ENCODE measurements around the gene E2F1.
"Not testable (repeated sequence)": the region's sequence is repeated elsewhere in the genome, so short reads cannot be mapped to it uniquely, and the experiment has no call there.

The E2F1 gene

DNA sequence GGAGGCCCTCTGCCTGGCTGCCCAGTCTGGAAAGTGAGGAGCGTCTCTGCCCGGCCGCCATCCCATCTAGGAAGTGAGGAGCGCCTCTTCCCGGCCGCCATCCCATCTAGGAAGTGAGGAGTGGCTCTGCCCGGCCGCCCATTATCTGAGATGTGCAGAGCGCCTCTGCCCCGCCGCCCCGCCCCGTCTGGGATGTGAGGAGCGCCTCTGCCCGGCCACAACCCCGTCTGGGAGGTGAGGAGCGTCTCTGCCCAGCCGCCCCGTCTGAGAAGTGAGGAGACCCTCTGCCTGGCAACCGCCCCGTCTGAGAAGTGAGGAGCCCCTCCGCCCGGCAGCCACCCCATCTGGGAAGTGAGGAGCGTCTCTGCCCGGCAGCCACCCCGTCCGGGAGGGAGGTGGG, 12.8 kb upstream of the E2F1 start:
- H3K27me3 ChIP-seq (ENCODE audit: control insufficient read depth in 1 of 2, insufficient read depth in 2 of 2, low read length in 2 of 2); H3K36me3 ChIP-seq (ENCODE audit: control insufficient read depth in 1 of 2, insufficient read depth in 2 of 2, low read length in 2 of 2); H3K4me3 ChIP-seq (ENCODE audit: low read depth in 1 of 2, low read length in 2 of 2); H3K9me3 ChIP-seq (ENCODE audit: control insufficient read depth in 1 of 2, low read length in 2 of 2); H3K27ac ChIP-seq (ENCODE audit: low read depth, low read length); H3K4me1 ChIP-seq (ENCODE audit: control insufficient read depth in 1 of 2, insufficient read depth in 2 of 2, low read length in 2 of 2); H3K9ac ChIP-seq (ENCODE audit: low read depth in 1 of 2, low read length in 2 of 2): not testable (repeated sequence)

DNA sequence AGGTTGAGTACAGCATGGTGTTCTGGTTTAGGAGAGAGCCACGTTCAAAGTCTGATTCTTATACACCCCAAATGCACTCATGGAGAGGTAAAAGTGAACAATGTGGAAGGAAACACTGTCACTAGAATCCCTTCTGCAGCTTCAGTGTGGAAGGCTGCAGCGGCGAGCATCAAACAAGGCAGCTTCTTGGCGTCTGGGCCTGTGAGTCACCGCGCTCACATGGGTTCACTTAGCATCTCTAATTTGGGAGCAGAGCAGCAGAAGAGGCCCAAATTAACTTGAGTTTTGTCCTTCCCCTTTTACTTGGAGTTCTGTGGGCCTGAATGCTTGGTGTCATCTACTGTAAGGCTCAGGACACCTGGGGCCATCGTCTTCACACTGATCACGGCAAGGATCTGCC, 10.9 kb upstream of the E2F1 start:
- no peak overlapping the region for H3K27ac ChIP-seq (ENCODE audit: low read depth, low read length)
- H3K9me3 ChIP-seq (ENCODE audit: control insufficient read depth in 1 of 2, low read length in 2 of 2) = no peaks in the 10 kb centered on the region
- no peaks in the 10 kb centered on the region for H3K27me3 ChIP-seq (ENCODE audit: control insufficient read depth in 1 of 2, insufficient read depth in 2 of 2, low read length in 2 of 2)
- H3K4me1 ChIP-seq (ENCODE audit: control insufficient read depth in 1 of 2, insufficient read depth in 2 of 2, low read length in 2 of 2) = no peaks in the 10 kb centered on the region
- H3K4me3 ChIP-seq (ENCODE audit: low read depth in 1 of 2, low read length in 2 of 2) = no peak overlapping the region
- H3K9ac ChIP-seq (ENCODE audit: low read depth in 1 of 2, low read length in 2 of 2) = no peak overlapping the region
- no peaks in the 10 kb centered on the region for H3K36me3 ChIP-seq (ENCODE audit: control insufficient read depth in 1 of 2, insufficient read depth in 2 of 2, low read length in 2 of 2)

DNA sequence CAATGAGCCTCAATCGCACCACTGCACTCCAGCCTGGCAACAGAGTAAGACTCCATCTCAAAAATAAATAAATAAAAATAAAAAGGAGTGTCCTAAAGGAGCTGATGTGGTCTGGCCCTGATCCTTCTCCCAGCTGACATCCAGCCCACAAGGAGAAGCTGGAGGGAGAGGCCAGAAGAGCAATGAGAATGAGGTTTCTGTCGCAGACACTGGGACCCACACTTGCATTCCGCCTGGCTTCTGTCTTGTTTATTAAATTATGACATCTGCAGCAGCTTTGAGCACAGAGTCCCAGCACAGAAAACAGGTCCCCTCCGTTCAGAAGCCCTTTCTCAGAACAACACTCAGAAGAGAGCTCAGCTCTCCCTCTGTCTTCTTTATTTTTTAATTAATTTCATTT, 10.3 kb upstream of the E2F1 start:
- no peak overlapping the region for H3K9ac ChIP-seq (ENCODE audit: low read depth in 1 of 2, low read length in 2 of 2)
- no peak overlapping the region for H3K27ac ChIP-seq (ENCODE audit: low read depth, low read length)
- H3K4me3 ChIP-seq (ENCODE audit: low read depth in 1 of 2, low read length in 2 of 2) = no peak overlapping the region
- no peaks in the 10 kb centered on the region for H3K9me3 ChIP-seq (ENCODE audit: control insufficient read depth in 1 of 2, low read length in 2 of 2)
- no peaks in the 10 kb centered on the region for H3K27me3 ChIP-seq (ENCODE audit: control insufficient read depth in 1 of 2, insufficient read depth in 2 of 2, low read length in 2 of 2)
- H3K4me1 ChIP-seq (ENCODE audit: control insufficient read depth in 1 of 2, insufficient read depth in 2 of 2, low read length in 2 of 2) = no peaks in the 10 kb centered on the region
- no peaks in the 10 kb centered on the region for H3K36me3 ChIP-seq (ENCODE audit: control insufficient read depth in 1 of 2, insufficient read depth in 2 of 2, low read length in 2 of 2)

DNA sequence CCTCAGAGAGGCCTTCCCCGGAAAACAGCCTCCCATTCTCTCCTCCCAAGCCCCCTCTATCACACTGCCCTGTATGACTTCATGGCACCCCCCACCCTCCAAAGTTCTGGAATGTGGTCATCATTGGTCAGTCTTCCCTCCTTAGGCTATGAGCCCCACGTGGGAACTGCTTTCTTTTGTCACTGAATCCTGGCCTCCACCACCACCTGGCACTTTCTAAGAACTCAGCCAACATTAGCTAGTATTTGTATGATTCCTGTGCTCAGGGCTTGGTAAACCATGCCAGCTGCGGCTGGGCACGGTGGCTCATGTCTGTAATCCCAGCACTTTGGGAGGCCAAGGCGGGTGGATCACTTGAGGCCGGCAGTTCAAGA, 8.4 kb upstream of the E2F1 start:
- Histone ChIP-seq H3K9ac (ENCODE audit: low read depth in 1 of 2, low read length in 2 of 2) (no peak overlapping the region), H3K27me3 (ENCODE audit: control insufficient read depth in 1 of 2, insufficient read depth in 2 of 2, low read length in 2 of 2) (no peaks in the 10 kb centered on the region), H3K4me1 (ENCODE audit: control insufficient read depth in 1 of 2, insufficient read depth in 2 of 2, low read length in 2 of 2) (no peaks in the 10 kb centered on the region), H3K27ac (ENCODE audit: low read depth, low read length) (no peak overlapping the region), H3K36me3 (ENCODE audit: control insufficient read depth in 1 of 2, insufficient read depth in 2 of 2, low read length in 2 of 2) (no peaks in the 10 kb centered on the region), H3K4me3 (ENCODE audit: low read depth in 1 of 2, low read length in 2 of 2) (no peak overlapping the region), H3K9me3 (ENCODE audit: control insufficient read depth in 1 of 2, low read length in 2 of 2) (no peaks in the 10 kb centered on the region)

DNA sequence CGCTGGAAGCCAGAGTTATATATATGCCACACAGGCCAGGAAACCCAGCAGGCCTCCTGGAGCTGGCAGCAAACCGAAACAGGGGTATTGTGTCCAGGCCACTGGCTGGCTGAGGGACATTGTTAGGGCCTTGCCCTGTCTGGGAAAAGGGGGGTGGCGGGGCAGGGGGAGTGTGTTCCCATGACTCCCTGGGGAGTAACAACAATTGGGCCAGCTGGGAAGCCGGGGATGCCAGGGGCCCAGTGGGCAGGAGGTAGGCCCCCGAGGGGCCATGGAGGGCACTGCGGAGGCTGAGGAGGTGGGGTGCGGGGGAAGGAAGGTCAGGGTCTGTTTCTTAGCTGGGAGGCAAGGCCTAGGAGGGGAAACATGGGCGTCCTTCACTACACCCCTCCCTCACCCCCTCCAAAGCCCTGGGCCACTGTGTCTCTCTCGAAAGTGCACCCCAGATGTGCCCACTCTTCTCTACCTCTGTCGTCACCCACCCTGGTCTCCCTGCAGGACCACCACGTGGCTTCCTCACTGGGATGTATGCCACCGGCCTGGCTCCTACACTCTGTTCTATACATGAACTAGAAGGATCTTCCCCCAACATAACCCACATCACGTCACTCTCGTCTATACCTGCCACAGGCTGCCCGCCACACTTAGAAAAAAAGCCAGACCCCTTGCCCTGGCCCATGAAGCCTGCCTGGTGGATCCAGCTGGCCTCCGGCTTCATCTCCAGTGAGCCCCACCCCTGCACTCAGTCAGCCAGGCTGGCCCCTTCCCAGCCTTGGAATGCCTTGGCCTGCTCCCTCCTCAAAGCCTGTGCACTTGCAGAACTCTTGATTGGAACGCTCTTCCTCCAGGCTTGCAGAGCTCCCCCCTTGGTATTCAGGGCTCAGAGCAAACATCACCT, 7.8 kb upstream of the E2F1 start:
- H3K36me3 ChIP-seq (ENCODE audit: control insufficient read depth in 1 of 2, insufficient read depth in 2 of 2, low read length in 2 of 2) = no peaks in the 10 kb centered on the region
- no peaks in the 10 kb centered on the region for H3K4me1 ChIP-seq (ENCODE audit: control insufficient read depth in 1 of 2, insufficient read depth in 2 of 2, low read length in 2 of 2)
- H3K4me3 ChIP-seq (ENCODE audit: low read depth in 1 of 2, low read length in 2 of 2) = no peak overlapping the region
- no peaks in the 10 kb centered on the region for H3K9me3 ChIP-seq (ENCODE audit: control insufficient read depth in 1 of 2, low read length in 2 of 2)
- no peak overlapping the region for H3K9ac ChIP-seq (ENCODE audit: low read depth in 1 of 2, low read length in 2 of 2)
- H3K27me3 ChIP-seq (ENCODE audit: control insufficient read depth in 1 of 2, insufficient read depth in 2 of 2, low read length in 2 of 2) = no peaks in the 10 kb centered on the region
- H3K27ac ChIP-seq (ENCODE audit: low read depth, low read length) = no peak overlapping the region

DNA sequence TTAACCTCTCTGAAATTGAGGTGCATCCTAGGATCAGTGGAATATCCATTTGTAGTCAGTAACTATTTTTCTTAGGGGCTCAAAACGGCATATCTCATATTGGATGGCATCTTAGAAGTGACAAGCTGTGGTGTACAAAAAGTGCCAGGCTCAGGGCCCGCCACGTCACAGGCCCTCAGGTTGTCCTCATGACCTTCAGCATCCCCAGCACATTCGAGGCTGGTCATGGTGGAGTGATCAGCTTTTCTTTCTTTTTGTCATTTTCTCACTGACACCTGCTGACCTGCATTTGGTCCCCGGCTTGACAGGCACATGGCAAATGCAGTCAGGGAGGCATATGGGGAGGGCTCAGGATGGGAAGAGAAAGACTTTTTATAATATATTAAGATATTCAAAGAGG, 7.1 kb upstream of the E2F1 start:
- Histone ChIP-seq H3K27me3 (ENCODE audit: control insufficient read depth in 1 of 2, insufficient read depth in 2 of 2, low read length in 2 of 2) (no peaks in the 10 kb centered on the region), H3K36me3 (ENCODE audit: control insufficient read depth in 1 of 2, insufficient read depth in 2 of 2, low read length in 2 of 2) (no peaks in the 10 kb centered on the region), H3K27ac (ENCODE audit: low read depth, low read length) (no peak overlapping the region), H3K9ac (ENCODE audit: low read depth in 1 of 2, low read length in 2 of 2) (no peak overlapping the region), H3K4me3 (ENCODE audit: low read depth in 1 of 2, low read length in 2 of 2) (no peak overlapping the region), H3K4me1 (ENCODE audit: control insufficient read depth in 1 of 2, insufficient read depth in 2 of 2, low read length in 2 of 2) (no peaks in the 10 kb centered on the region), H3K9me3 (ENCODE audit: control insufficient read depth in 1 of 2, low read length in 2 of 2) (no peaks in the 10 kb centered on the region)

DNA sequence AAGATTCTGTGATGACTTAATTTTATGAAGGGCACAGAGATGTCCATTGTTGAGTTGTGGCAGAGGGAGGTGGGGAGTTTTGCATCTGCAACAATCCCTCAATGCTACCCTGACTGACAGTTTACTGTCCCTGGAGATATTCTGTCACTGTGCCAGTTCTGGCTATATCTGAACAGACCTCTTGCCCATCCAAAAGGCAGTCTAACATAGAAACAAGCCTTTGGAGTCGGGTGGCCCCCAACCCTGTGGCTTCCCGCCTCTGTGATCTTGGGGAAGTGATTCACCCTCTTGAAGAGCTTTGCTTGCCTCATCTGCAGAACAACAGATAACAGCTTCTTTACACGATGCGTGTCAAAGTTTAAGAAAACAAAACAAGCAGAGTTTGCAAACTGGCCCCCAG, 3.8 kb upstream of the E2F1 start:
- Histone ChIP-seq H3K36me3 (ENCODE audit: control insufficient read depth in 1 of 2, insufficient read depth in 2 of 2, low read length in 2 of 2) (no peaks in the 10 kb centered on the region), H3K4me3 (ENCODE audit: low read depth in 1 of 2, low read length in 2 of 2) (no peak overlapping the region), H3K27ac (ENCODE audit: low read depth, low read length) (no peak overlapping the region), H3K4me1 (ENCODE audit: control insufficient read depth in 1 of 2, insufficient read depth in 2 of 2, low read length in 2 of 2) (peaks cover 9 to 12% of the 10 kb centered on the region in 2 donors), H3K9ac (ENCODE audit: low read depth in 1 of 2, low read length in 2 of 2) (no peak overlapping the region), H3K9me3 (ENCODE audit: control insufficient read depth in 1 of 2, low read length in 2 of 2) (no peaks in the 10 kb centered on the region), H3K27me3 (ENCODE audit: control insufficient read depth in 1 of 2, insufficient read depth in 2 of 2, low read length in 2 of 2) (no peaks in the 10 kb centered on the region)

DNA sequence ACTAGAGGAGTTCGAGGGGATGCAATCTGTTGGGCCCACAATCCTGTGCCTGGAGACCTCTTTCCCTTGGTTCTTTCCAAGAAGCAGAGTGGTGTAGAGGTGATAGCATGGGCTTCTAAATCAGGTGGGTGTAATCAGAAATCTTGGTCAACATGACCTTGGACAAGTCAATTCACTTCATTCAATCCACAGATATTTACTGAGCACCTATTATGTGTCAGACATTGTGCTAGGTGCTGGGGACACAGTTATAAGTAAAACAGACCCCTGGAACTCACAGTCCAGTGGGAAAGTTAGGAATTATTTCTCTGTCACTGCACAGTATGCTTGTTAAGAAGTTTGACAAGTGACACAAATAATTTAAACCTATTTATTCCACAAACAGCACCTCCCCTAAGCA, 3.3 kb upstream of the E2F1 start:
- Histone ChIP-seq H3K9ac (ENCODE audit: low read depth in 1 of 2, low read length in 2 of 2) (no peak overlapping the region), H3K27me3 (ENCODE audit: control insufficient read depth in 1 of 2, insufficient read depth in 2 of 2, low read length in 2 of 2) (no peaks in the 10 kb centered on the region), H3K9me3 (ENCODE audit: control insufficient read depth in 1 of 2, low read length in 2 of 2) (no peaks in the 10 kb centered on the region), H3K27ac (ENCODE audit: low read depth, low read length) (no peak overlapping the region), H3K4me3 (ENCODE audit: low read depth in 1 of 2, low read length in 2 of 2) (no peak overlapping the region), H3K4me1 (ENCODE audit: control insufficient read depth in 1 of 2, insufficient read depth in 2 of 2, low read length in 2 of 2) (peaks cover 14 to 17% of the 10 kb centered on the region in 2 donors), H3K36me3 (ENCODE audit: control insufficient read depth in 1 of 2, insufficient read depth in 2 of 2, low read length in 2 of 2) (no peaks in the 10 kb centered on the region)

DNA sequence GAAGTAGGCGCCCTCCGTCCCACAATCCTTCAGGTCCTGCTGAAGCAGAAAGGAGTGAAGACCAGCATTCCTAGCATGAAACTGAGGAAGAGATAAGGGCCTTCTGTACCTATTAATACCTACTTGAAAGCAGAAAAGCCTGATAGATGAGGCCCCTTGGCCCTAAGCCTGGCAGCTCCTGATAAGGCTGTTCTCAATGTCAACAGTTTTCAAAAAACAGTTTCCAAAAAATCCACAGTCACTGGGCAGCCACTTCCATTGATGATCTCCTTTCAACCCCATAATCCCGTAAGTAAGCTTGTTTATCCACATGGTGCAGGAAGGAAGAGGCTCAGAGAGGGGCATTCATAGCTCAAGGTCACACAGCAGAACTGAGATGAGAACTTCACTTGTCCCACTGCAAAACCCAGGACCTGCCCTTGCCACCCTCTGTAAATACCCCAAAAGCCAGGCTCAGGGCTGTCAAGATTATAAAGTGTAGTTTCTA, 2.8 kb upstream of the E2F1 start:
- Histone ChIP-seq H3K4me3 (ENCODE audit: low read depth in 1 of 2, low read length in 2 of 2) (no peak overlapping the region), H3K36me3 (ENCODE audit: control insufficient read depth in 1 of 2, insufficient read depth in 2 of 2, low read length in 2 of 2) (no peaks in the 10 kb centered on the region), H3K9me3 (ENCODE audit: control insufficient read depth in 1 of 2, low read length in 2 of 2) (no peaks in the 10 kb centered on the region), H3K4me1 (ENCODE audit: control insufficient read depth in 1 of 2, insufficient read depth in 2 of 2, low read length in 2 of 2) (peaks cover 17 to 19% of the 10 kb centered on the region in 2 donors), H3K27ac (ENCODE audit: low read depth, low read length) (no peak overlapping the region), H3K27me3 (ENCODE audit: control insufficient read depth in 1 of 2, insufficient read depth in 2 of 2, low read length in 2 of 2) (no peaks in the 10 kb centered on the region), H3K9ac (ENCODE audit: low read depth in 1 of 2, low read length in 2 of 2) (no peak overlapping the region)

DNA sequence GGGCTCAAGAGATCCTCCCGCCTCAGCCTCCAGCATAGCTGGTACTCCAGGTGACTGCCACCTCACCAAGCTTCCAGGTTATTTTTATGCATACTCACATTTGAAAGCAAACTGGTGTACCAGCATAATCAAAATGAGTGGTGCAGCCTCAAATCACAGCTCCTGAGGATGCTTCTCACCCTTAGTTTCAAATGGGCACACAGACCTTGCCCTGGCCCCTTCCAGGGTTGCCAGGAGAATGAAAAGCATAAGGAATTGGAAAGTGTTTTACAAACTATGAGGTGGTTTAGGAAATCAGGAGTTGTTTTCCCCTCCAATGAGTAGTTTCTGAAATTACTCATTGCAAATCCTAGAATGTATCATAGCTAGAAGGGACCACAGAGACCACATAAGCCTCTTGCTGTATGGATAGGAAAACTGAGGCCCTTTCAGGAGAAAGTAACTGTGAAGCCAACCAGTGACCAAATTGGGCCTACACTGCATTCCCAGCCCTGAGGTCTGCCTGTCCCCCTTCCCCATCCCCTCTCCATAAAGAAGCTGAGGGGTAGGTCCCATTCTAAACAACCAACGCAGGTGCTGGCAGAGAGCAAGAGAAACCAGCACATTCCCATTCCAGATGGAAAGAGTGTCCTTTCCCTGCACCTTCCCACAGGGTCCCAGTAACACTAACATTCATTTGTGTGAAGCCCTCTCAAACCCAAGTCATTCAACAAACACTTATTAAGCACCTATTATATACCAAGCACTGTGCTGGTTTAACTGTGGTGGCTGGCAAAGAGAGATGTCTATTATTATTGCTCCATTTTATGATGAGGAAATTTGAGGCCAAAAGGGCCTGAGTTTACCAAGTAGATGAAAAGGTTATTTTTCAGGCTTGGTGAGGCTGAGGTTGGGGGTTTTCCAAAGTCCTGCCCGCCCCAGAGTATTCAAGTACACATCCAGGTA, 2.1 kb upstream of the E2F1 start:
- no peaks in the 10 kb centered on the region for H3K36me3 ChIP-seq (ENCODE audit: control insufficient read depth in 1 of 2, insufficient read depth in 2 of 2, low read length in 2 of 2)
- H3K9me3 ChIP-seq (ENCODE audit: control insufficient read depth in 1 of 2, low read length in 2 of 2) = no peaks in the 10 kb centered on the region
- H3K9ac ChIP-seq (ENCODE audit: low read depth in 1 of 2, low read length in 2 of 2) = no peak overlapping the region
- H3K27me3 ChIP-seq (ENCODE audit: control insufficient read depth in 1 of 2, insufficient read depth in 2 of 2, low read length in 2 of 2) = no peaks in the 10 kb centered on the region
- no peak overlapping the region for H3K4me3 ChIP-seq (ENCODE audit: low read depth in 1 of 2, low read length in 2 of 2)
- H3K4me1 ChIP-seq (ENCODE audit: control insufficient read depth in 1 of 2, insufficient read depth in 2 of 2, low read length in 2 of 2) = peaks cover 17 to 19% of the 10 kb centered on the region in 2 donors
- H3K27ac ChIP-seq (ENCODE audit: low read depth, low read length) = no peak overlapping the region
